MM.1S (cell line): ENCODE data around the gene C2orf78.

ENCODE experiments used
- DNase-seq: peaks from one replicate; pipeline ENCODE4 v3.0.0-alpha.2; 2015
- H2AFZ ChIP-seq: fragments of 300-600 bp; sonication (generic); 2 replicates; pipeline ENCODE4 v1.6.0; 2016; ENCODE audit warnings: antibody characterized with exemption, low read length
- H3F3A ChIP-seq: fragments of 300-600 bp; sonication (generic); 2 replicates; pipeline ENCODE4 v1.6.1; 2016; ENCODE audit warnings: mild to moderate bottlenecking, antibody characterized with exemption, low read length, moderate library complexity, mixed read lengths; ENCODE audit not compliant: insufficient read depth
- H3K27ac ChIP-seq: fragments of 300-600 bp; sonication (generic); 2 replicates; pipeline ENCODE4 v1.5.1; 2016; ENCODE audit warnings: mild to moderate bottlenecking, low read length
- H3K27me3 ChIP-seq: fragments of 300-600 bp; sonication (generic); replicated peaks from 2 replicates; pipeline ENCODE4 v1.6.0; 2016; ENCODE audit warnings: low read length; ENCODE audit not compliant: insufficient read depth
- H3K36me3 ChIP-seq: fragments of 300-600 bp; sonication (generic); replicated peaks from 2 replicates; pipeline ENCODE4 v1.6.1; 2016; ENCODE audit warnings: mild to moderate bottlenecking, low read length, mixed read lengths; ENCODE audit not compliant: insufficient read depth
- H3K4me1 ChIP-seq: fragments of 300-600 bp; sonication (generic); 2 replicates; pipeline ENCODE4 v1.6.1; 2016; ENCODE audit warnings: low read length, mixed read lengths
- H3K4me2 ChIP-seq: fragments of 300-600 bp; sonication (generic); 2 replicates; pipeline ENCODE4 v1.6.0; 2016; ENCODE audit warnings: low read depth, low read length
- H3K4me3 ChIP-seq: fragments of 300-600 bp; sonication (generic); 2 replicates; pipeline ENCODE4 v1.5.1; 2016; ENCODE audit warnings: low read length, mixed read lengths
- H3K79me2 ChIP-seq: fragments of 300-600 bp; sonication (generic); 2 replicates; pipeline ENCODE4 v1.6.1; 2016; ENCODE audit warnings: mixed run types, low read length, mixed read lengths
- H3K9ac ChIP-seq: fragments of 300-600 bp; sonication (generic); 2 replicates; pipeline ENCODE4 v1.6.1; 2016; ENCODE audit warnings: low read length, mixed read lengths
- H3K9me2 ChIP-seq: fragments of 300-600 bp; sonication (generic); replicated peaks from 2 replicates; pipeline ENCODE4 v1.6.1; 2016; ENCODE audit warnings: mild to moderate bottlenecking, low read length, mixed read lengths; ENCODE audit not compliant: insufficient read depth
- H3K9me3 ChIP-seq: fragments of 300-600 bp; sonication (generic); replicated peaks from 2 replicates; pipeline ENCODE4 v1.6.1; 2016; ENCODE audit warnings: mild to moderate bottlenecking, low read length, mixed read lengths; ENCODE audit not compliant: insufficient read depth
- H4K20me1 ChIP-seq: fragments of 300-600 bp; sonication (generic); 2 replicates; pipeline ENCODE4 v1.6.1; 2016; ENCODE audit warnings: mild to moderate bottlenecking, low read length, moderate library complexity, mixed read lengths; ENCODE audit not compliant: insufficient read depth
- CTCF ChIP-seq: fragments of 300-600 bp; sonication (generic); IDR thresholded peaks from 2 replicates; pipeline ENCODE4 v1.5.1; 2016; ENCODE audit warnings: antibody characterized with exemption, low read length, mixed read lengths
- EZH2 ChIP-seq: fragments of 300-600 bp; sonication (generic); optimal IDR thresholded peaks from 2 replicates; pipeline ENCODE3; 2017; ENCODE audit warnings: low read depth, mild to moderate bottlenecking, antibody characterized with exemption, low read length, mixed read lengths
- EZH2phosphoT487 ChIP-seq: fragments of 300-600 bp; sonication (generic); IDR thresholded peaks from 2 replicates; pipeline ENCODE4 v1.6.1; 2018; ENCODE audit warnings: antibody characterized with exemption, low read length

C2orf78 gene

GRCh38 chr2:73821669-73822068, 37.7 kb downstream of the C2orf78 start:
- DNase-seq, result no peak
- Histone ChIP-seq H2AFZ (no peak overlapping the region), H3K79me2 (no peaks in the 10 kb centered on the region), H3F3A (no peaks in the 10 kb centered on the region; the same call in 1 of the 2 replicates), H3K9ac (no peak overlapping the region), H3K9me2 (no peaks in the 10 kb centered on the region), H3K36me3 (no peaks in the 10 kb centered on the region), H3K9me3 (no peaks in the 10 kb centered on the region), H3K4me2 (no peak overlapping the region), H3K27ac (no peak overlapping the region), H4K20me1 (no peaks in the 10 kb centered on the region), H3K4me3 (no peak overlapping the region), H3K4me1 (peaks cover 17% of the 10 kb centered on the region), H3K27me3 (no peaks in the 10 kb centered on the region)
- no peak for TF ChIP-seq EZH2
- TF ChIP-seq CTCF, result no peak
- no peak for TF ChIP-seq EZH2phosphoT487

GRCh38 chr2:73822276-73822675, 38.3 kb downstream of the C2orf78 start:
- H4K20me1 ChIP-seq, result no peaks in the 10 kb centered on the region
- H3K27ac ChIP-seq, result no peak overlapping the region; the same call in 1 of the 2 replicates
- no peaks in the 10 kb centered on the region for H3K9me3 ChIP-seq
- peaks cover 17% of the 10 kb centered on the region for H3K4me1 ChIP-seq
- TF ChIP-seq EZH2 (no peak), CTCF (no peak), EZH2phosphoT487 (no peak)
- H3K79me2 ChIP-seq, result no peaks in the 10 kb centered on the region
- peak; percentile 60 for DNase-seq
- no peaks in the 10 kb centered on the region for H3K27me3 ChIP-seq
- H3K36me3 ChIP-seq, result no peaks in the 10 kb centered on the region
- no peaks in the 10 kb centered on the region for H3K9me2 ChIP-seq
- H3K4me2 ChIP-seq, result peak overlapping the region; percentile 5; the same call in 1 of the 2 replicates
- H3K9ac ChIP-seq, result no peak overlapping the region
- H3F3A ChIP-seq, result no peaks in the 10 kb centered on the region; the same call in 1 of the 2 replicates
- no peak overlapping the region for H3K4me3 ChIP-seq
- H2AFZ ChIP-seq, result no peak overlapping the region

- H3K9ac ChIP-seq, result no peak overlapping the region
- TF ChIP-seq EZH2 (no peak), EZH2phosphoT487 (no peak), CTCF (no peak)
- no peak overlapping the region for H3K4me3 ChIP-seq
- H3K27me3 ChIP-seq, result no peaks in the 10 kb centered on the region
- peak overlapping the region; percentile 10; the same call in 1 of the 2 replicates for H2AFZ ChIP-seq
- H3K9me2 ChIP-seq, result no peaks in the 10 kb centered on the region
- H3K4me1 ChIP-seq, result peaks cover 17% of the 10 kb centered on the region
- no peaks in the 10 kb centered on the region for H3K79me2 ChIP-seq
- no peaks in the 10 kb centered on the region; the same call in 1 of the 2 replicates for H3F3A ChIP-seq
- no peak overlapping the region for H3K4me2 ChIP-seq
- H3K36me3 ChIP-seq, result no peaks in the 10 kb centered on the region
- no peaks in the 10 kb centered on the region for H3K9me3 ChIP-seq
- H3K27ac ChIP-seq, result no peak overlapping the region
- no peaks in the 10 kb centered on the region for H4K20me1 ChIP-seq
- no peak for DNase-seq
These were observed 39.0 kb downstream of the C2orf78 start for GRCh38 chr2:73822991-73823390.
